HEK293 (cell line): ENCODE results near the gene RPRML.
A peak's percentile ranks its signal among the peaks of the same experiment; 100 is the strongest.
"Not testable (repeated sequence)": the region's sequence is repeated elsewhere in the genome, so short reads cannot be mapped to it uniquely, and the experiment has no call there.

ENCODE experiments used
- CTCF ChIA-PET: fragments of 350-600 bp; formaldehyde crosslinking; extraction: SDS; loops from one replicate; lab custom pipeline; 2021; ENCODE audit warnings: antibody characterized with exemption; lab: Yijun Ruan, JAX
- POLR2A ChIA-PET: fragments of 300-600 bp; formaldehyde crosslinking; extraction: SDS; loops from one replicate; lab custom pipeline; 2020; ENCODE audit warnings: antibody characterized with exemption, inconsistent platforms; lab: Yijun Ruan, JAX
- H3K27ac ChIP-seq: fragments of 200-500 bp; sonication (Bioruptor generic); 2 replicates; pipeline ENCODE4 v1.5.1; 2014; ENCODE audit warnings: low read depth, low read length, control low read depth, inconsistent platforms; ENCODE audit errors: extremely low read depth
- H3K36me3 ChIP-seq, 2 experiments: fragments of 200-500 bp in 1 of 2; sonication (Bioruptor generic) in 1 of 2; 1 replicate in 1 of 2; 2 replicates in 1 of 2; pipeline ENCODE4 v1.5.1; 2014 to 2017; ENCODE audit warnings: inconsistent platforms in 2 of 2, low read length in 2 of 2; ENCODE audit not compliant: control insufficient read depth in 2 of 2, insufficient read depth in 1 of 2
- H3K4me1 ChIP-seq: fragments of 200-500 bp; sonication (Bioruptor generic); 2 replicates; pipeline ENCODE4 v1.5.1; 2014; ENCODE audit warnings: mild to moderate bottlenecking, low read length, inconsistent platforms; ENCODE audit not compliant: control insufficient read depth, insufficient read depth
- H3K4me3 ChIP-seq: 2 replicates; pipeline ENCODE4 v1.5.1; 2011; ENCODE audit warnings: low read depth, mild to moderate bottlenecking, control low read depth, low read length, moderate library complexity
- H3K9me3 ChIP-seq: fragments of 200-500 bp; sonication (Bioruptor generic); 2 replicates; pipeline ENCODE4 v1.5.1; 2014; ENCODE audit warnings: low read depth, low read length, inconsistent platforms; ENCODE audit not compliant: control insufficient read depth, insufficient read depth
- HOXA7 ChIP-seq: sonication (generic); formaldehyde crosslinking; IDR thresholded peaks from 2 replicates; pipeline ENCODE4 v1.8.1; 2022; ENCODE audit warnings: missing genetic modification reagents, borderline replicate concordance
- KLF9 ChIP-seq: fragments of 450-650 bp; formaldehyde crosslinking; IDR thresholded peaks from 2 replicates; pipeline ENCODE4 v1.5.1; 2016; ENCODE audit warnings: missing biosample characterization, missing genetic modification characterization, low read depth
- REPIN1 ChIP-seq: fragments of 450-650 bp; formaldehyde crosslinking; IDR thresholded peaks from 2 replicates; pipeline ENCODE4 v1.5.1; 2017; ENCODE audit warnings: missing biosample characterization, missing genetic modification characterization, low read depth
- SALL2 ChIP-seq: fragments of 450-650 bp; formaldehyde crosslinking; IDR thresholded peaks from 2 replicates; pipeline ENCODE4 v1.5.0; 2017; ENCODE audit warnings: missing biosample characterization, mild to moderate bottlenecking, missing genetic modification characterization, borderline replicate concordance
- SP3 ChIP-seq: fragments of 450-650 bp; formaldehyde crosslinking; IDR thresholded peaks from 2 replicates; pipeline ENCODE4 v1.5.1; 2016; ENCODE audit warnings: missing biosample characterization, missing genetic modification characterization
- YY2 ChIP-seq: fragments of 450-650 bp; formaldehyde crosslinking; IDR thresholded peaks from 2 replicates; pipeline ENCODE4 v1.5.1; 2016; ENCODE audit warnings: missing biosample characterization, missing genetic modification characterization
- ZBTB1 ChIP-seq: fragments of 450-650 bp; formaldehyde crosslinking; IDR thresholded peaks from 2 replicates; pipeline ENCODE4 v1.5.1; 2016; ENCODE audit warnings: missing biosample characterization, missing genetic modification characterization
- ZEB2 ChIP-seq: fragments of 450-650 bp; formaldehyde crosslinking; IDR thresholded peaks from 2 replicates; pipeline ENCODE4 v1.5.1; 2016; ENCODE audit warnings: missing biosample characterization, missing genetic modification characterization
- ZNF10 ChIP-seq: fragments of 450-650 bp; formaldehyde crosslinking; IDR thresholded peaks from 2 replicates; pipeline ENCODE4 v1.5.1; 2017; ENCODE audit warnings: missing biosample characterization, missing genetic modification characterization
- ZNF133 ChIP-seq: fragments of 450-650 bp; formaldehyde crosslinking; IDR thresholded peaks from 2 replicates; pipeline ENCODE4 v1.5.1; 2016; ENCODE audit warnings: missing biosample characterization, missing genetic modification characterization
- ZNF146 ChIP-seq: fragments of 450-650 bp; formaldehyde crosslinking; IDR thresholded peaks from 2 replicates; pipeline ENCODE4 v1.5.1; 2016; ENCODE audit warnings: missing biosample characterization, missing genetic modification characterization
- ZNF211 ChIP-seq: fragments of 450-650 bp; formaldehyde crosslinking; IDR thresholded peaks from 2 replicates; pipeline ENCODE4 v1.5.1; 2016; ENCODE audit warnings: low read depth, missing biosample characterization, missing genetic modification characterization
- ZNF24 ChIP-seq: fragments of 450-650 bp; formaldehyde crosslinking; IDR thresholded peaks from 2 replicates; pipeline ENCODE4 v1.5.1; 2016; ENCODE audit warnings: missing biosample characterization, missing genetic modification characterization
- ZNF37A ChIP-seq: fragments of 450-650 bp; IDR thresholded peaks from 2 replicates; pipeline ENCODE4 v1.5.1; 2018; ENCODE audit warnings: missing biosample characterization, missing genetic modification characterization
- ZNF394 ChIP-seq: fragments of 450-650 bp; formaldehyde crosslinking; IDR thresholded peaks from 2 replicates; pipeline ENCODE4 v1.5.1; 2016; ENCODE audit warnings: missing biosample characterization, missing genetic modification characterization, mild to moderate bottlenecking, moderate library complexity, borderline replicate concordance
- ZNF416 ChIP-seq: fragments of 450-650 bp; formaldehyde crosslinking; IDR thresholded peaks from 2 replicates; pipeline ENCODE4 v1.5.1; 2016; ENCODE audit warnings: missing biosample characterization, missing genetic modification characterization
- ZNF529 ChIP-seq: fragments of 450-650 bp; formaldehyde crosslinking; IDR thresholded peaks from 2 replicates; pipeline ENCODE4 v1.5.1; 2017; ENCODE audit warnings: missing genetic modification characterization, missing biosample characterization; ENCODE audit not compliant: insufficient replicate concordance
- ZNF585B ChIP-seq: fragments of 450-650 bp; formaldehyde crosslinking; IDR thresholded peaks from 2 replicates; pipeline ENCODE4 v1.5.1; 2016; ENCODE audit warnings: missing biosample characterization, missing genetic modification characterization
- ZNF600 ChIP-seq: fragments of 450-650 bp; formaldehyde crosslinking; IDR thresholded peaks from 2 replicates; pipeline ENCODE4 v1.5.1; 2016; ENCODE audit warnings: missing biosample characterization, missing genetic modification characterization
- ZNF624 ChIP-seq: fragments of 450-650 bp; formaldehyde crosslinking; IDR thresholded peaks from 2 replicates; pipeline ENCODE4 v1.5.1; 2017; ENCODE audit warnings: missing biosample characterization, missing genetic modification characterization
- ZNF629 ChIP-seq: fragments of 450-650 bp; formaldehyde crosslinking; IDR thresholded peaks from 2 replicates; pipeline ENCODE4 v1.5.1; 2017; ENCODE audit warnings: missing biosample characterization, missing genetic modification characterization
- ZNF768 ChIP-seq: fragments of 450-650 bp; formaldehyde crosslinking; IDR thresholded peaks from 2 replicates; pipeline ENCODE4 v1.5.1; 2018; ENCODE audit warnings: missing biosample characterization, mild to moderate bottlenecking, missing genetic modification characterization
- ZNF843 ChIP-seq: fragments of 450-650 bp; formaldehyde crosslinking; IDR thresholded peaks from 2 replicates; pipeline ENCODE4 v1.5.1; 2016; ENCODE audit warnings: missing biosample characterization, missing genetic modification characterization
- ZXDB ChIP-seq: fragments of 450-650 bp; formaldehyde crosslinking; IDR thresholded peaks from 2 replicates; pipeline ENCODE4 v1.5.1; 2016; ENCODE audit warnings: missing biosample characterization, missing genetic modification characterization
- TF ChIP-seq, protein P1 (sequence below): fragments of 450-650 bp; formaldehyde crosslinking; IDR thresholded peaks from 2 replicates; pipeline ENCODE4 v1.5.1; 2017; ENCODE audit warnings: missing biosample characterization, missing genetic modification characterization
- TF ChIP-seq, protein P2 (sequence below): fragments of 450-650 bp; IDR thresholded peaks from 2 replicates; pipeline ENCODE4 v1.5.1; 2018; ENCODE audit warnings: missing biosample characterization, missing genetic modification characterization
- TF ChIP-seq, protein P3 (sequence below): fragments of 450-650 bp; formaldehyde crosslinking; IDR thresholded peaks from 2 replicates; pipeline ENCODE4 v1.5.1; 2016; ENCODE audit warnings: missing biosample characterization, missing genetic modification characterization
- TF ChIP-seq, protein P4 (sequence below): fragments of 450-650 bp; formaldehyde crosslinking; optimal IDR thresholded peaks from 2 replicates; pipeline ENCODE3; 2016; ENCODE audit warnings: missing biosample characterization, mild to moderate bottlenecking, missing genetic modification characterization

Gene RPRML

DNA sequence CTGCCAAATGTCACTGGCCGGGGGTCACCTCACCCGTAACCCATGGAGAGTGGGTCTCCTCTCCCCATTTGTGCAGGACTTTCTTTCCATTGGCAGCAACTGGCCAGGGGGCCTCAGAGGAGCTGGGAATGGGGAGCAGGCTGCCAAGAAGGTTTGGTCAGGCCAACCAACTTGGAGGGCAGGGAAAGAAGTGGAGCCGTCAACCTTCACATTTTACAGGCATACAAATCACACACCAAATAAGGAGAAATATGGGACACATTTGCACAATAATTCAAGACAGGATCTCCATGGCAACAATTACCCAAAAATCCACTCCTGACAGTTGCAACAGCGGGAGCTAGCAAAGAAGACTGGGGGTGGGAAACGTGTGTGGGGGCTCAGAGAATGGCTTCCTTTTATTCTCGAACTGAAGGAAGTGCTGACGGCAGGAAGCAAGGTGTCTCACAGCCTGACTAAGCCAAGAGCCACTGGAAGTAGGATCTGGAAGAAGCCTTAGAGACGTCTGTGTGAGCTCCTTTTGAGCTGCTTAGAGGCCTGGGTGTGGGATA lies 20.9 kb downstream of the RPRML start:
- no peaks in the 10 kb centered on the region for H3K4me1 ChIP-seq
- H3K27ac ChIP-seq, result no peak overlapping the region
- ChIA-PET CTCF (no interaction called here), POLR2A (no interaction called here)
- H3K9me3 ChIP-seq, result no peaks in the 10 kb centered on the region; the same call in 1 of the 2 replicates
- TF ChIP-seq HOXA7 (no peak), SALL2 (no peak), ZNF629 (tag by site-specific recombination) (no peak), ZEB2 (tag by site-specific recombination) (no peak), SP3 (tag by site-specific recombination) (no peak), ZNF211 (no peak), ZNF10 (tag by site-specific recombination) (no peak), ZNF416 (no peak), REPIN1 (tag by site-specific recombination) (no peak), ZNF529 (tag by site-specific recombination) (no peak), ZNF394 (no peak), ZNF37A (tag by site-specific recombination) (no peak), ZNF600 (tag by site-specific recombination) (no peak), ZBTB1 (tag by site-specific recombination) (no peak), ZNF624 (tag by site-specific recombination) (no peak)
- TF ChIP-seq, protein P1, sequence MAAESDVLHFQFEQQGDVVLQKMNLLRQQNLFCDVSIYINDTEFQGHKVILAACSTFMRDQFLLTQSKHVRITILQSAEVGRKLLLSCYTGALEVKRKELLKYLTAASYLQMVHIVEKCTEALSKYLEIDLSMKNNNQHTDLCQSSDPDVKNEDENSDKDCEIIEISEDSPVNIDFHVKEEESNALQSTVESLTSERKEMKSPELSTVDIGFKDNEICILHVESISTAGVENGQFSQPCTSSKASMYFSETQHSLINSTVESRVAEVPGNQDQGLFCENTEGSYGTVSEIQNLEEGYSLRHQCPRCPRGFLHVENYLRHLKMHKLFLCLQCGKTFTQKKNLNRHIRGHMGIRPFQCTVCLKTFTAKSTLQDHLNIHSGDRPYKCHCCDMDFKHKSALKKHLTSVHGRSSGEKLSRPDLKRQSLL (tag by site-specific recombination), result no peak
- TF ChIP-seq, protein P2, sequence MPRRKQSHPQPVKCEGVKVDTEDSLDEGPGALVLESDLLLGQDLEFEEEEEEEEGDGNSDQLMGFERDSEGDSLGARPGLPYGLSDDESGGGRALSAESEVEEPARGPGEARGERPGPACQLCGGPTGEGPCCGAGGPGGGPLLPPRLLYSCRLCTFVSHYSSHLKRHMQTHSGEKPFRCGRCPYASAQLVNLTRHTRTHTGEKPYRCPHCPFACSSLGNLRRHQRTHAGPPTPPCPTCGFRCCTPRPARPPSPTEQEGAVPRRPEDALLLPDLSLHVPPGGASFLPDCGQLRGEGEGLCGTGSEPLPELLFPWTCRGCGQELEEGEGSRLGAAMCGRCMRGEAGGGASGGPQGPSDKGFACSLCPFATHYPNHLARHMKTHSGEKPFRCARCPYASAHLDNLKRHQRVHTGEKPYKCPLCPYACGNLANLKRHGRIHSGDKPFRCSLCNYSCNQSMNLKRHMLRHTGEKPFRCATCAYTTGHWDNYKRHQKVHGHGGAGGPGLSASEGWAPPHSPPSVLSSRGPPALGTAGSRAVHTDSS (tag by site-specific recombination), result no peak
- TF ChIP-seq, protein P3, sequence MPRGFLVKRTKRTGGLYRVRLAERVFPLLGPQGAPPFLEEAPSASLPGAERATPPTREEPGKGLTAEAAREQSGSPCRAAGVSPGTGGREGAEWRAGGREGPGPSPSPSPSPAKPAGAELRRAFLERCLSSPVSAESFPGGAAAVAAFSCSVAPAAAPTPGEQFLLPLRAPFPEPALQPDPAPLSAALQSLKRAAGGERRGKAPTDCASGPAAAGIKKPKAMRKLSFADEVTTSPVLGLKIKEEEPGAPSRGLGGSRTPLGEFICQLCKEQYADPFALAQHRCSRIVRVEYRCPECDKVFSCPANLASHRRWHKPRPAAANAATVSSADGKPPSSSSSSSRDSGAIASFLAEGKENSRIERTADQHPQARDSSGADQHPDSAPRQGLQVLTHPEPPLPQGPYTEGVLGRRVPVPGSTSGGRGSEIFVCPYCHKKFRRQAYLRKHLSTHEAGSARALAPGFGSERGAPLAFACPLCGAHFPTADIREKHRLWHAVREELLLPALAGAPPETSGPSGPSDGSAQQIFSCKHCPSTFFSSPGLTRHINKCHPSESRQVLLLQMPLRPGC (tag by site-specific recombination), result no peak
- no peak overlapping the region for H3K4me3 ChIP-seq
- peaks cover 0 to 6% of the 10 kb centered on the region in 2 experiments; a peak in 1 of 3 replicates for H3K36me3 ChIP-seq

DNA sequence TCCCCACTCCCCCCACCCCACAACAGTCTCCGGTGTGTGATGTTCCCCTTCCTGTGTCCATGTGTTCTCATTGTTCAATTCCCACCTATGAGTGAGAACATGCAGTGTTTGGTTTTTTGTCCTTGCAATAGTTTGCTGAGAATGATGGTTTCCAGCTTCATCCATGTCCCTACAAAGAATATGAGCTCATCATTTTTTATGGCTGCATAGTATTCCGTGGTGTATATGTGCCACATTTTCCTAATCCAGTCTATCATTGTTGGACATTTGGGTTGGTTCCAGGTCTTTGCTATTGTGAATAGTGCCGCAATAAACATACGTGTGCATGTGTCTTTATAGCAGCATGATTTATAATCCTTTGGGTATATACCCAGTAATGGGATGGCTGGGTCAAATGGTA lies 25.9 kb downstream of the RPRML start:
- TF ChIP-seq ZNF146 (tag by site-specific recombination), result peak; percentile 69
- H3K4me1 ChIP-seq, H3K27ac ChIP-seq, POLR2A ChIA-PET, H3K4me3 ChIP-seq, H3K9me3 ChIP-seq: not testable (repeated sequence)
- CTCF ChIA-PET, result interaction anchor here (2.6 kb wide), 1 partner anchor 11 kb away, joined by 36 read pairs; no protein-coding TSS in a partner anchor
- H3K36me3 ChIP-seq, result peaks cover 0 to 20% of the 10 kb centered on the region in 2 experiments; a peak in 1 of 3 replicates

DNA sequence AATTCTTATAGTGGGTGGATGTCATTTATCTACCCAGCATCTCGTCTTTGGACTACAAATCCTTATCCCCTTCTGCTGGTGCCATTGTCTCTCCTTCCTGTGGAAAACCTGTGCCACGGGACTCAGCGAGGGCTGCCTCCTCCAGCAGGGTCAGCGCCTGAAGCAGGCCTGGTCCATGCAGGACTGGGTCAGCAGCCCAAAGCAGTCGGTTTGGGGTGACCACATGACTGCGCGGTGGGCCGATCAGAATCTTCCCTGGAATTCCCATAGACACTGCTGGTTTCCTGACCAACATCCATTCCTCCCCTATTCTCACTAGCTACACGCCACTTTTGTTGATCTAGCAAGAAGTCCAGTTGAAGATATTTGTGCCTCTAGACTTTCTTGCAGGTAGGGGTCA lies 26.9 kb downstream of the RPRML start:
- POLR2A ChIA-PET, result interaction anchor here (0.6 kb wide), 1 partner anchor 23 kb away, joined by 3 read pairs; no protein-coding TSS in a partner anchor
- CTCF ChIA-PET, result interaction anchor here (0.7 to 2.6 kb wide), 5 partner anchors 10 to 45 kb away, joined by 3 to 36 read pairs (median 3); no protein-coding TSS in a partner anchor
- no peak overlapping the region for H3K4me3 ChIP-seq
- TF ChIP-seq YY2 (tag by site-specific recombination), result no peak
- no peak for TF ChIP-seq ZNF585B
- TF ChIP-seq ZNF24 (tag by site-specific recombination), result no peak
- TF ChIP-seq ZXDB (tag by site-specific recombination), result no peak
- TF ChIP-seq ZNF843 (tag by site-specific recombination), result no peak
- TF ChIP-seq ZNF133, result no peak
- TF ChIP-seq, protein P4, sequence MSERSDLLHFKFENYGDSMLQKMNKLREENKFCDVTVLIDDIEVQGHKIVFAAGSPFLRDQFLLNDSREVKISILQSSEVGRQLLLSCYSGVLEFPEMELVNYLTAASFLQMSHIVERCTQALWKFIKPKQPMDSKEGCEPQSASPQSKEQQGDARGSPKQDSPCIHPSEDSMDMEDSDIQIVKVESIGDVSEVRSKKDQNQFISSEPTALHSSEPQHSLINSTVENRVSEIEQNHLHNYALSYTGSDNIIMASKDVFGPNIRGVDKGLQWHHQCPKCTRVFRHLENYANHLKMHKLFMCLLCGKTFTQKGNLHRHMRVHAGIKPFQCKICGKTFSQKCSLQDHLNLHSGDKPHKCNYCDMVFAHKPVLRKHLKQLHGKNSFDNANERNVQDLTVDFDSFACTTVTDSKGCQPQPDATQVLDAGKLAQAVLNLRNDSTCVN, result no peak
- no peak for TF ChIP-seq ZNF768 (tag by site-specific recombination)
- no peak for TF ChIP-seq KLF9 (tag by site-specific recombination)

More for the DNA sequence above, 26.9 kb downstream of the RPRML start:
- Histone ChIP-seq H3K27ac (no peak overlapping the region), H3K9me3 (no peaks in the 10 kb centered on the region), H3K4me1 (no peaks in the 10 kb centered on the region), H3K36me3 (peaks cover 0 to 25% of the 10 kb centered on the region in 2 experiments; a peak in 1 of 3 replicates)
